ENCODE data around the gene NKX1-2.

DNA sequence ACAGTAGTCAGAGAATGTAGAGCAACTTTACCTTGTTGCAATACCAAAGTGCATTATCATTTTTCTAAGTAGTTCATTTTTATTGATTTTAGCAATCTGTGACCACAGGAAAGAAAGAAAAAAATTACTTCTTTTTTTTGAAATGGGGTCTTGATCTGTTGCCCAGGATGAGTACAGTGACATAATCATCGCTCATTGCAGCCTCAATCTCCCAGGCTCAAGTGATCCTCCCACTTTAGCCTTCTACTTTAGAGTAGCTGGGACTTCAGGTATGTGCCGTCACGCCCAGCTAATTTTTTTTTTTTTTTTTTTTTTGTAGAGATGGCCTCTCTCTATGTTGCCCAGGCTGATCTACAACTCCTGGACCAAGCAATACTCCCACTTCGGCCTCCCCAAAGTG, 19.8 kb downstream of the NKX1-2 start:
- TF ChIP-seq, protein P1, sequence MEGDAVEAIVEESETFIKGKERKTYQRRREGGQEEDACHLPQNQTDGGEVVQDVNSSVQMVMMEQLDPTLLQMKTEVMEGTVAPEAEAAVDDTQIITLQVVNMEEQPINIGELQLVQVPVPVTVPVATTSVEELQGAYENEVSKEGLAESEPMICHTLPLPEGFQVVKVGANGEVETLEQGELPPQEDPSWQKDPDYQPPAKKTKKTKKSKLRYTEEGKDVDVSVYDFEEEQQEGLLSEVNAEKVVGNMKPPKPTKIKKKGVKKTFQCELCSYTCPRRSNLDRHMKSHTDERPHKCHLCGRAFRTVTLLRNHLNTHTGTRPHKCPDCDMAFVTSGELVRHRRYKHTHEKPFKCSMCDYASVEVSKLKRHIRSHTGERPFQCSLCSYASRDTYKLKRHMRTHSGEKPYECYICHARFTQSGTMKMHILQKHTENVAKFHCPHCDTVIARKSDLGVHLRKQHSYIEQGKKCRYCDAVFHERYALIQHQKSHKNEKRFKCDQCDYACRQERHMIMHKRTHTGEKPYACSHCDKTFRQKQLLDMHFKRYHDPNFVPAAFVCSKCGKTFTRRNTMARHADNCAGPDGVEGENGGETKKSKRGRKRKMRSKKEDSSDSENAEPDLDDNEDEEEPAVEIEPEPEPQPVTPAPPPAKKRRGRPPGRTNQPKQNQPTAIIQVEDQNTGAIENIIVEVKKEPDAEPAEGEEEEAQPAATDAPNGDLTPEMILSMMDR (IDR thresholded peaks at IDR 0.05), result no peak
- TF ChIP-seq POLR2A (IDR thresholded peaks at IDR 0.05), result no peak
